HEK293 (cell line): Measurements from ENCODE around the gene LARGE1.

ENCODE experiments used
- CTCF ChIA-PET: fragments of 350-600 bp; formaldehyde crosslinking; extraction: SDS; loops from one replicate; lab custom pipeline; 2021; ENCODE audit warnings: antibody characterized with exemption; lab: Yijun Ruan, JAX
- POLR2A ChIA-PET: fragments of 300-600 bp; formaldehyde crosslinking; extraction: SDS; loops from one replicate; lab custom pipeline; 2020; ENCODE audit warnings: antibody characterized with exemption, inconsistent platforms; lab: Yijun Ruan, JAX
- H3K27ac ChIP-seq: fragments of 200-500 bp; sonication (Bioruptor generic); 2 replicates; pipeline ENCODE4 v1.5.1; 2014; ENCODE audit warnings: low read depth, low read length, control low read depth, inconsistent platforms; ENCODE audit errors: extremely low read depth
- H3K36me3 ChIP-seq, 2 experiments: fragments of 200-500 bp in 1 of 2; sonication (Bioruptor generic) in 1 of 2; 1 replicate in 1 of 2; 2 replicates in 1 of 2; pipeline ENCODE4 v1.5.1; 2014 to 2017; ENCODE audit warnings: inconsistent platforms in 2 of 2, low read length in 2 of 2; ENCODE audit not compliant: control insufficient read depth in 2 of 2, insufficient read depth in 1 of 2
- H3K4me1 ChIP-seq: fragments of 200-500 bp; sonication (Bioruptor generic); 2 replicates; pipeline ENCODE4 v1.5.1; 2014; ENCODE audit warnings: mild to moderate bottlenecking, low read length, inconsistent platforms; ENCODE audit not compliant: control insufficient read depth, insufficient read depth
- H3K4me3 ChIP-seq: 2 replicates; pipeline ENCODE4 v1.5.1; 2011; ENCODE audit warnings: low read depth, mild to moderate bottlenecking, control low read depth, low read length, moderate library complexity
- H3K9me3 ChIP-seq: fragments of 200-500 bp; sonication (Bioruptor generic); 2 replicates; pipeline ENCODE4 v1.5.1; 2014; ENCODE audit warnings: low read depth, low read length, inconsistent platforms; ENCODE audit not compliant: control insufficient read depth, insufficient read depth
- ELK4 ChIP-seq: IDR thresholded peaks from 2 replicates; pipeline ENCODE4 v1.6.1; 2011; ENCODE audit warnings: mild to moderate bottlenecking, low read depth, low read length, borderline replicate concordance
- FEZF1 ChIP-seq: fragments of 450-650 bp; formaldehyde crosslinking; IDR thresholded peaks from 2 replicates; pipeline ENCODE4 v1.5.1; 2016; ENCODE audit warnings: missing biosample characterization, missing genetic modification characterization
- HOXA7 ChIP-seq: sonication (generic); formaldehyde crosslinking; IDR thresholded peaks from 2 replicates; pipeline ENCODE4 v1.8.1; 2022; ENCODE audit warnings: missing genetic modification reagents, borderline replicate concordance
- HOXC10 ChIP-seq: sonication (generic); formaldehyde crosslinking; IDR thresholded peaks from 2 replicates; pipeline ENCODE4 v1.8.1; 2023; ENCODE audit warnings: mild to moderate bottlenecking, missing genetic modification reagents
- MZF1 ChIP-seq: fragments of 450-650 bp; formaldehyde crosslinking; IDR thresholded peaks from 2 replicates; pipeline ENCODE4 v1.5.1; 2017; ENCODE audit warnings: missing biosample characterization, missing genetic modification characterization, borderline replicate concordance
- PRDM1 ChIP-seq: fragments of 450-650 bp; formaldehyde crosslinking; IDR thresholded peaks from 2 replicates; pipeline ENCODE4; 2016; ENCODE audit warnings: missing biosample characterization, missing genetic modification characterization
- REST ChIP-seq: fragments of 450-650 bp; formaldehyde crosslinking; IDR thresholded peaks from 2 replicates; pipeline ENCODE4 v1.5.1; 2016; ENCODE audit warnings: missing biosample characterization, missing genetic modification characterization
- SCRT2 ChIP-seq: fragments of 450-650 bp; formaldehyde crosslinking; IDR thresholded peaks from 2 replicates; pipeline ENCODE4 v1.5.1; 2016; ENCODE audit warnings: missing biosample characterization, missing genetic modification characterization
- TRIM28 ChIP-seq: IDR thresholded peaks from 2 replicates; pipeline ENCODE4 v1.6.1; 2011; ENCODE audit warnings: low read length, control low read depth, borderline replicate concordance
- ZBTB8A ChIP-seq: fragments of 450-650 bp; formaldehyde crosslinking; IDR thresholded peaks from 2 replicates; pipeline ENCODE4 v1.5.1; 2016; ENCODE audit warnings: missing biosample characterization, missing genetic modification characterization
- ZNF26 ChIP-seq: fragments of 450-650 bp; formaldehyde crosslinking; IDR thresholded peaks from 2 replicates; pipeline ENCODE4 v1.5.1; 2016; ENCODE audit warnings: missing biosample characterization, missing genetic modification characterization
- ZNF302 ChIP-seq: fragments of 450-650 bp; formaldehyde crosslinking; IDR thresholded peaks from 2 replicates; pipeline ENCODE4 v1.5.1; 2016; ENCODE audit warnings: missing biosample characterization, missing genetic modification characterization, low read depth
- ZNF311 ChIP-seq: fragments of 450-650 bp; formaldehyde crosslinking; IDR thresholded peaks from 2 replicates; pipeline ENCODE4 v1.5.1; 2017; ENCODE audit warnings: missing biosample characterization, missing genetic modification characterization, borderline replicate concordance
- ZNF433 ChIP-seq: fragments of 450-650 bp; formaldehyde crosslinking; IDR thresholded peaks from 2 replicates; pipeline ENCODE4 v1.5.1; 2016; ENCODE audit warnings: missing biosample characterization, missing genetic modification characterization, low read depth
- ZNF580 ChIP-seq: fragments of 450-650 bp; formaldehyde crosslinking; IDR thresholded peaks from 2 replicates; pipeline ENCODE4 v1.5.1; 2016; ENCODE audit warnings: missing biosample characterization, missing genetic modification characterization
- ZNF610 ChIP-seq: fragments of 450-650 bp; formaldehyde crosslinking; IDR thresholded peaks from 2 replicates; pipeline ENCODE4 v1.5.1; 2016; ENCODE audit warnings: missing biosample characterization, missing genetic modification characterization, borderline replicate concordance
- ZNF843 ChIP-seq: fragments of 450-650 bp; formaldehyde crosslinking; IDR thresholded peaks from 2 replicates; pipeline ENCODE4 v1.5.1; 2016; ENCODE audit warnings: missing biosample characterization, missing genetic modification characterization
- ZSCAN16 ChIP-seq: fragments of 450-650 bp; formaldehyde crosslinking; IDR thresholded peaks from 2 replicates; pipeline ENCODE4 v1.5.1; 2016; ENCODE audit warnings: missing biosample characterization, missing genetic modification characterization
- ZSCAN4 ChIP-seq: fragments of 450-650 bp; formaldehyde crosslinking; IDR thresholded peaks from 2 replicates; pipeline ENCODE4 v1.5.1; 2017; ENCODE audit warnings: missing biosample characterization, missing genetic modification characterization

The LARGE1 gene

GRCh38 chr22:33720166-33720878 is 200.0 kb downstream of the LARGE1 start:
- CTCF ChIA-PET, result interaction anchor here (0.7 kb wide), 1 partner anchor 854 kb away, joined by 3 read pairs; no protein-coding TSS in a partner anchor
- Histone ChIP-seq H3K27ac (no peak overlapping the region), H3K4me1 (no peaks in the 10 kb centered on the region), H3K9me3 (no peaks in the 10 kb centered on the region), H3K36me3 (no peaks in the 10 kb centered on the region), H3K4me3 (no peak overlapping the region)
- POLR2A ChIA-PET, result no interaction called here
- TF ChIP-seq ZNF610 (tag by site-specific recombination) (peak; percentile 87), ZNF843 (tag by site-specific recombination) (no peak), ZNF26 (tag by site-specific recombination) (no peak), ZNF302 (tag by site-specific recombination) (no peak), ZBTB8A (tag by site-specific recombination) (no peak), FEZF1 (tag by site-specific recombination) (no peak)

GRCh38 chr22:33717694-33718396 is 202.4 kb downstream of the LARGE1 start:
- no peaks in the 10 kb centered on the region for H3K9me3 ChIP-seq
- POLR2A ChIA-PET, result no interaction called here
- CTCF ChIA-PET, result no interaction called here

GRCh38 chr22:33715237-33715985 is 204.9 kb downstream of the LARGE1 start:
- no peaks in the 10 kb centered on the region for H3K4me1 ChIP-seq
- no peak overlapping the region for H3K4me3 ChIP-seq
- H3K9me3 ChIP-seq, result no peaks in the 10 kb centered on the region
- ChIA-PET POLR2A (no interaction called here), CTCF (no interaction called here)
- H3K36me3 ChIP-seq, result no peaks in the 10 kb centered on the region
- H3K27ac ChIP-seq, result no peak overlapping the region
- TF ChIP-seq TRIM28 (no peak), ZNF580 (tag by site-specific recombination) (no peak), ZSCAN16 (no peak), REST (no peak), ZNF433 (tag by site-specific recombination) (no peak)

More at GRCh38 chr22:33717694-33718396, 202.4 kb downstream of the LARGE1 start:
- no peak for TF ChIP-seq HOXA7 (CRISPR knock-in tag)
- no peak for TF ChIP-seq ELK4
- TF ChIP-seq ZSCAN4, result no peak
- no peak for TF ChIP-seq PRDM1 (tag by site-specific recombination)
- TF ChIP-seq SCRT2, result no peak
- TF ChIP-seq HOXC10 (CRISPR knock-in tag), result no peak
- TF ChIP-seq MZF1 (tag by site-specific recombination), result no peak
- TF ChIP-seq ZNF311 (tag by site-specific recombination), result no peak
- TF ChIP-seq, all 188 proteins: peak for 0
- no peak overlapping the region for H3K4me3 ChIP-seq
- H3K27ac ChIP-seq, result no peak overlapping the region
- H3K4me1 ChIP-seq, result no peaks in the 10 kb centered on the region
- H3K36me3 ChIP-seq, result no peaks in the 10 kb centered on the region
